RWPE1 (cell line): Measurements from ENCODE around the gene SGSH.

Experiments used
- CTCF ChIA-PET: fragments of 350-600 bp; sonication (Branson Sonifier 250); formaldehyde crosslinking; extraction: SDS; loops from one replicate; lab custom pipeline; 2021; lab: Yijun Ruan, JAX
- POLR2A ChIA-PET: fragments of 400-600 bp; formaldehyde crosslinking; extraction: SDS; loops from one replicate; lab custom pipeline; 2020; ENCODE audit warnings: antibody characterized with exemption; ENCODE audit not compliant: low non-redundant PET; lab: Yijun Ruan, JAX
- DNase-seq: peaks from one replicate; pipeline ENCODE4 v3.0.0; 2012; ENCODE audit warnings: low spot score
- H3K27ac ChIP-seq: fragments of 450-650 bp; 2 replicates; pipeline ENCODE4 v1.5.1; 2017
- TF ChIP-seq, protein P1 (sequence below): fragments of 450-650 bp; conservative IDR thresholded peaks from 2 replicates; pipeline ENCODE4 v1.5.1; 2017; ENCODE audit warnings: low read depth, mild to moderate bottlenecking

SGSH gene

DNA sequence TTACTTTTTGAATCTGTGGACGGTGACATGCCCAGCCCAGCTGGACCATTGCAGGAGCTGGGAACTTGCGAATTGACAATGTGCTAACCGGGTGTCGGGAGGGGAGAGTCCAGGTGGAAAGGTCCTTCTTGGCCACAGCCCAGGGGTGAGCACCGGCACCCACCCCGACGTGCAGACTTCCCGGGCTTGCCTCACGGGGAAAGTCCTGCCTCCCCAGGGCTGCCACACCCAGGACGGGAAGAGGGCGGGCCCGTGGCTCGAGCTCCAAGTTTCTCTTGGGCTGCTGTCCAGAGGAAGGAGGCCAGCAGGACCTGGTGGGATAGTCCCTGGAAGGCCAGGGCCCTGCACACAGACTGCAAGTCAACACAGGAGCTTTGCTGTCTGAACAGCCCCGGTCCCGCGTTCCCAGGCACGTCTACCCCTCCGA lies 32.6 kb downstream of the SGSH start:
- DNase-seq = peak; percentile 61
- TF ChIP-seq, protein P1, sequence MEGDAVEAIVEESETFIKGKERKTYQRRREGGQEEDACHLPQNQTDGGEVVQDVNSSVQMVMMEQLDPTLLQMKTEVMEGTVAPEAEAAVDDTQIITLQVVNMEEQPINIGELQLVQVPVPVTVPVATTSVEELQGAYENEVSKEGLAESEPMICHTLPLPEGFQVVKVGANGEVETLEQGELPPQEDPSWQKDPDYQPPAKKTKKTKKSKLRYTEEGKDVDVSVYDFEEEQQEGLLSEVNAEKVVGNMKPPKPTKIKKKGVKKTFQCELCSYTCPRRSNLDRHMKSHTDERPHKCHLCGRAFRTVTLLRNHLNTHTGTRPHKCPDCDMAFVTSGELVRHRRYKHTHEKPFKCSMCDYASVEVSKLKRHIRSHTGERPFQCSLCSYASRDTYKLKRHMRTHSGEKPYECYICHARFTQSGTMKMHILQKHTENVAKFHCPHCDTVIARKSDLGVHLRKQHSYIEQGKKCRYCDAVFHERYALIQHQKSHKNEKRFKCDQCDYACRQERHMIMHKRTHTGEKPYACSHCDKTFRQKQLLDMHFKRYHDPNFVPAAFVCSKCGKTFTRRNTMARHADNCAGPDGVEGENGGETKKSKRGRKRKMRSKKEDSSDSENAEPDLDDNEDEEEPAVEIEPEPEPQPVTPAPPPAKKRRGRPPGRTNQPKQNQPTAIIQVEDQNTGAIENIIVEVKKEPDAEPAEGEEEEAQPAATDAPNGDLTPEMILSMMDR = no peak

DNA sequence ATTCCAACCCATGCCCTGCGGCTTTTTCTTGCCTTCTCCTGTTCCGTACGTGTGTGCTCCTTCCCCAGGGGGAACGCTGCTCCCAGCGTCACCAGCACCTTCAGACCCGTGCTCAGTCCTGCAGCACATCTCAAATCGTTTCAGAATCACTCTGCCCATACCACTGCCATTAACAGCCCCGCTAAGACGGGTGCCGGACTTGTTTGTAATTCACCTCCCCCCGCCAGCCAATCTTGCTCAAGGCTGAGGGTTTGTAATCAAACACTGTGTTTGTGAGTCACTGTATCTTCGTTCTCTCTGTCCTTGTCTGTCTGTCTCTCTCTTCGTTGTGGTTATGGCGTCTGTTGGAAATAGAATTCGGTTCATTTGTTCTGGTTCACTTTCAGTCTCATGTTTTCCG lies 33.0 kb downstream of the SGSH start:
- POLR2A ChIA-PET = interaction anchor here (0.6 to 0.9 kb wide), 2 partner anchors 15 to 73 kb away, joined by 4 read pairs; no protein-coding TSS in a partner anchor
- CTCF ChIA-PET = interaction anchor here (0.6 kb wide), 1 partner anchor 15 kb away, joined by 12 read pairs; no protein-coding TSS in a partner anchor
- peak; percentile 71 for DNase-seq
- TF ChIP-seq, protein P1 = no peak
- H3K27ac ChIP-seq = peak overlapping the region; percentile 86

More for the DNA sequence above, 32.6 kb downstream of the SGSH start:
- H3K27ac ChIP-seq = peak overlapping the region; percentile 86
- POLR2A ChIA-PET = interaction anchor here (0.6 to 0.9 kb wide), 3 partner anchors 15 to 1298 kb away, joined by 3 to 4 read pairs (median 4); no protein-coding TSS in a partner anchor
- CTCF ChIA-PET = no interaction called here

DNA sequence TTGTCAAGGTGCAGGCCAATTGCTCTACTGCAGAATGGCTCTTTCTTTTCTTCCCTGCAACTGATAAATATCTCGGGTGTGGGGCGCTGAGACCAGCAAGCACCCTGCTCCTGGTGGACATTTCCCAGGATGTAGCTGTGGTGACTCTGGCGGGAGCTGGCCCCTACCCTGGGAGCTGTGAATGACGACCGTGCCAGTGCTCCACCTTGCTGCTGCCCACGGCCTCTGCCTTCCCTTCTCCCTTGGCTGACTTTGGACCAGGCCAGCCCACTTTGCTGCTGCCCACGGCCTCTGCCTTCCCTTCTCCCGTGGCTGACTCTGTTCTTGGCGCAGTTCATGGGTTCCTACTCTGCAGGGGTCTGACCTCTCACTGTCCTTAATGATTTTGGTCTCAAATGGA lies 34.2 kb downstream of the SGSH start:
- no peak for DNase-seq
- TF ChIP-seq, protein P1 = no peak
- ChIA-PET POLR2A (no interaction called here), CTCF (no interaction called here)
- peak overlapping the region; percentile 86; the same call in 1 of the 2 replicates for H3K27ac ChIP-seq

DNA sequence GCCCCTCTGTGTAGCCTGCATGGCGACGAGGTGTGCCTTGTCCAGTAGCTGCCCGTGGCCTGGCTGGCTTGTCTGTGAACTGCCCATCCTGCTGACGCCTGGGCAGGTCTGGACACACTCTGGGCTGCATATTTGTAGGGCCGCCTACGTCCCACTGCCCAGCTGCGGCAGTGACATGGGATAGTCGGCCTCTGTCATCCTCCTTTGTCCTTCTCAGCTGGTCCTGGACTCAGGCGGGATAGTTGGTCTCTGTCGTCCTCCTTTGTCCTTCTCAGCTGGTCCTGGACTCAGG lies 35.8 kb downstream of the SGSH start:
- ChIA-PET CTCF (no interaction called here), POLR2A (no interaction called here)
- DNase-seq = no peak
- H3K27ac ChIP-seq = no peak overlapping the region
- TF ChIP-seq, protein P1 = no peak

DNA sequence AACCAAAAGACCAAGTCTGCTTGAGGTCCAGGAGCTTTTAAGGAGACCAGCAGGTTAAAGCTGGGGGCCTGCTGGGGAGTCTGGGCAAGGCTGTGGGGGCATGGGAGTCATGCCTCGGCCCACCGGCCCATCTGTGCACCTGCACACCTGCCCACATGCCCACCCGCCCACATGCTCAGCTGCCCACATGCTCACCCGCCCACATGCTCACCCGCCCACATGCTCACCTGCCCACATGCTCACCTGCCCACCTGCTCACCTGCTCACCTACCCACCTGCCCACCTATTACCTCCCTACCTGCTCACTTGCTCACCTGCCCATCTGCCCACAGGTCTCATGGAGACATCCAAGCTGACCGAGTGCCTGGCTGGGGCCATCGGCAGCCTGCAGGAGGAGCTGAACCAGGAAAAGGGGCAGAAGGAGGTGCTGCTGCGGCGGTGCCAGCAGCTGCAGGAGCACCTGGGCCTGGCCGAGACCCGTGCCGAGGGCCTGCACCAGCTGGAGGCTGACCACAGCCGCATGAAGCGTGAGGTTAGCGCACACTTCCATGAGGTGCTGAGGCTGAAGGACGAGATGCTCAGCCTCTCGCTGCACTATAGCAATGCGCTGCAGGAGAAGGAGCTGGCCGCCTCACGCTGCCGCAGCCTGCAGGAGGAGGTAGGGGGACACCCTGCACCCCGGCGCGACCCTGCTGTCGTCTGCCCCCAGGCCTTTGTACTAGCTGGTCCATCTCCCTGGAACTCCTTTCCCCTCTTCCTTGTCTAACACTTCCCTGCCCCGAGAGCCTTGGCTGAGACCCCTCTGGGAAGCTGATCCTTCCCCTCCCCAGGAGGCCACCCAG lies 36.3 kb downstream of the SGSH start:
- DNase-seq = no peak
- H3K27ac ChIP-seq = no peak overlapping the region
- POLR2A ChIA-PET = no interaction called here
- TF ChIP-seq, protein P1 = no peak
- CTCF ChIA-PET = interaction anchor here (0.7 kb wide), 1 partner anchor 1345 kb away, joined by 5 read pairs; no protein-coding TSS in a partner anchor

DNA sequence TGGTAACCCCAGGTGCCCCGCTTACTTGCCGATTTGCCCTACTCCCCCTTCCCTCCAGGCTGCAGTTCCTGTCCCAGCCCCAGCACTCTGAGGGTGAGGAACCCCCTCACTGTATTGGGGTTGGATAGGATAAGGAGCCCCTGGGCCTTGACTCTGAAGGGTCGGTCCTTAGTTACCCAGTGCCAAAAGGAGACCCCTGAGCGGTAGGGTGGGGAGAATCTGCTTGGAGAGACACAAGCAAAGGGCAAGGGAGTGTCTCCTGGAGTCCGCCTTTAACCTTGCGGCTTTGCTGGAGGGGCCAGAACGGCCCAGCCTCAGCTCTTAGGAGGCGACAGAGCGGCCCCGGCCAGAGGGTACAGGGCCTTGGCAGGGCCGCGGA lies 37.3 kb downstream of the SGSH start:
- CTCF ChIA-PET = no interaction called here
- POLR2A ChIA-PET = no interaction called here
- DNase-seq = no peak
- TF ChIP-seq, protein P1 = no peak
- no peak overlapping the region for H3K27ac ChIP-seq
